LNCAP (cell line): ENCODE measurements around the gene SF3A2.

Experiments
- TF ChIP-seq, protein P1 (sequence below): fragments of 450-650 bp; IDR thresholded peaks from 2 replicates; pipeline ENCODE4 v1.5.1; 2017; ENCODE audit warnings: mild to moderate bottlenecking

The SF3A2 gene

DNA sequence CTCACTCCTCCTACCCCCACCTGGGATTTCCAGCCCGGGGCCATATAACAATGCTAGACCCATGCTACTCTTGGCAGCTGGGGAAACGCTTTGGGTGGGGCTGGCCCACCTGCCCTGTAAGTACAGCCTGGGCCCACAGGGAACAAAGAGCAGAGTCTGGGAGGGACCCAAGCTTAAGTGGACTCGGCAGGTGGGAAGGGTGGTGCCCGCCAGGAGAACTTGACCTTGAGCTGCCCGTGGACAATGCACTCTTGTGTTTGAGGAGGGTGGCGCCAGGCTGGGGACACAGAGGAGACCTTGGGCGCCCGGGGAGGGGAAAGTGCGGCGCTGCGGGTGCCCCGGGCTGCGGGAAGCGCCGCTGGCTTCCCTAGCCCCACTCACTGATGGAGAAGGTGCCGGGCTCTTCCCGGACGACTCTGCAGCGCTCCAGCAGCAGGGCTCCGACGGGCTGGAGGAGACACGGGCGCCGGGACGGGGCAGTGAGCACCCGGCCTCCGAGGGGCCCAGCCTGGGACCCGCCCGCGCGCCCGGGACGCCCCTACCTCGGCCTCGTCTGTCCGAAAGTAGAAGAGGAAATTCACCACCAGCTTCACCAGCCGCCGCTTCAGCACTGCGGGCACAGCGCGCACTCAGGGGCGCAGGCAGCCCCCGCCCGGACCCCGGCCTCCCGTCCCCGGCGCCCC, 1.1 kb upstream of the SF3A2 start:
- TF ChIP-seq, protein P1, sequence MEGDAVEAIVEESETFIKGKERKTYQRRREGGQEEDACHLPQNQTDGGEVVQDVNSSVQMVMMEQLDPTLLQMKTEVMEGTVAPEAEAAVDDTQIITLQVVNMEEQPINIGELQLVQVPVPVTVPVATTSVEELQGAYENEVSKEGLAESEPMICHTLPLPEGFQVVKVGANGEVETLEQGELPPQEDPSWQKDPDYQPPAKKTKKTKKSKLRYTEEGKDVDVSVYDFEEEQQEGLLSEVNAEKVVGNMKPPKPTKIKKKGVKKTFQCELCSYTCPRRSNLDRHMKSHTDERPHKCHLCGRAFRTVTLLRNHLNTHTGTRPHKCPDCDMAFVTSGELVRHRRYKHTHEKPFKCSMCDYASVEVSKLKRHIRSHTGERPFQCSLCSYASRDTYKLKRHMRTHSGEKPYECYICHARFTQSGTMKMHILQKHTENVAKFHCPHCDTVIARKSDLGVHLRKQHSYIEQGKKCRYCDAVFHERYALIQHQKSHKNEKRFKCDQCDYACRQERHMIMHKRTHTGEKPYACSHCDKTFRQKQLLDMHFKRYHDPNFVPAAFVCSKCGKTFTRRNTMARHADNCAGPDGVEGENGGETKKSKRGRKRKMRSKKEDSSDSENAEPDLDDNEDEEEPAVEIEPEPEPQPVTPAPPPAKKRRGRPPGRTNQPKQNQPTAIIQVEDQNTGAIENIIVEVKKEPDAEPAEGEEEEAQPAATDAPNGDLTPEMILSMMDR: no peak

DNA sequence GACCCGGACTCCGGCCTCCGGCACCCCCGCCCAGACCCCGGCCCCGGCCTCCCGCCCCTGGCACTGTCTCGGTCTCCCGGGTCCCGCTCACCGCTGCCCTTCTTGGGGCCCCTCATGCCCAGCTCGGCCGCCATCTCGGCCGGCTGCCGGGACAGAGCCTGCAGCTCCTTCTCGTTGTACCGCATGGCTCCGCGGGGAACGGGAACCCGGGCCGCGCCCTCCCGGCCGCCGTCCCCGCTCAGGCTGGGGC, 635 bp upstream of the SF3A2 start:
- TF ChIP-seq, protein P1: no peak

DNA sequence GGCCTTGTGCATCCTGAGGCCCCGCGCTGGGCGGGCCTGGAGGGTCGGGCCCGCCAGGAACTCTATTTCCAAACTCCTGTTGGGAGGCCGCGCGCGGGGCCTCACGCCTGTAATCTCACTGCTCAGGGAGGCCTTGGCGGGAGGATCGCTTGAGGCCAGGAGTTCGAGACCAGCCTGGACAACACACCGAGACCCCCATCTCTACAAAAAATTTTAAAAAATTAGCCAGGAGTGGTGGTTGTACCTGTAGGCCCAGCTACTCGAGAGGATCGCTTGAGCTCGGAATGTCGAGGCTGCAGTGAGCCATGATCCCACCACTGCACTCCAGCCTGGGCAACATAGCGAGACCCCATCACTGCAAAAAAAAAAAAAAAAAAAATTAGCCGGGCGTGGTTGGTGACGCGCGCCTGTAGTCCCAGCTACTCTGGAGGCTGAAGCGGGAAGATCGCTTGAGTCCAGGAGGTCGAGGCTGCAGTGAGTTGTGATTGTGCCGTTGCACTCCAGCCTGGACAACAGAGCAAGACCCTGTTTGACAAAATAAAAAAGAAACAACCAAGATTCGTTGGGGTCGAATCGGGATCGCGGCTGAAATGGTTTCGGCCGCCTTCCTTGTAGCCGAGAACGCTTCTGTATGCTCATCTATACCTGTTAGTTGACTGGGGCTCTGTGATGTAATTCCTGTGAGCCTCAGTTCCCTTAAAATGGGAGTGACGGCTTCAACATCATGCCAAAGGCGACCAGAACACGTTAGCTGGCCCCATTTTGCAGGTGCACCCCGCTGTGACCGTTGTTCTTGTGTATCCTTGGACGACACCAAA, 636 bp downstream of the SF3A2 start:
- TF ChIP-seq, protein P1: no peak

DNA sequence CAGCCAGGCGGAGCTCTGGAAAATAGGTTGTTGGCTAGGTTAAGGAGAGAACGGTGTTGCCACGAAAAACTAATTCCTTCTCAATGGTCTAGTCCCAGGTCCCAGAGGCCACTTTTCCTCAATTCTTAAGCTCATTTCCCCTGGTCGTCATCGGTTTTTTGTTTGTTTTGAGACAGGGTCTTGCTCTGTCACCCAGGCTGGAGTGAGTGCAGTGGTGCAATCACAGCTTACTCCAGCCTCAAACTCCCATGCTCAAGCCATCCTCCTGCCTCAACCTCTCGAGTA, 1.2 kb downstream of the SF3A2 start:
- TF ChIP-seq, protein P1: no peak

DNA sequence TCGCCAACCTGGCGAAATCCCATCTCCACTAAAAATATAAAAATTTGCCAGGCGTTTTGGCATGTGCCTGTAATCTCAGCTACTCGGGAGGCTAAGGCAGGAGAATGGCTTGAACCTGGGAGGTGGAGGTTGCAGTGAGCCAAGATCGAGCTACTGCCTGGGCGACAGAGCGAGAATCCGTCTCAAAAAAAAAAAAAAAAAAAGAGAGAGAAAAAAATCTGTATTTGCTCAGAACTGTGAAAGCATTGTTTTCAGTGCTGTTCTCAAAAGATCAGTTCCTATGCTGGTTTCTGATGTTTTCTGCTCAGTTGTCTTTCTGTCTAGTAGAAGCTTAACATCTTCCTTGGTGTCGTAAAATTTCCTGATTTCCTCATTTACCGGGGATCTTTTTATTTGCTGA, 2.5 kb downstream of the SF3A2 start:
- TF ChIP-seq, protein P1: no peak

DNA sequence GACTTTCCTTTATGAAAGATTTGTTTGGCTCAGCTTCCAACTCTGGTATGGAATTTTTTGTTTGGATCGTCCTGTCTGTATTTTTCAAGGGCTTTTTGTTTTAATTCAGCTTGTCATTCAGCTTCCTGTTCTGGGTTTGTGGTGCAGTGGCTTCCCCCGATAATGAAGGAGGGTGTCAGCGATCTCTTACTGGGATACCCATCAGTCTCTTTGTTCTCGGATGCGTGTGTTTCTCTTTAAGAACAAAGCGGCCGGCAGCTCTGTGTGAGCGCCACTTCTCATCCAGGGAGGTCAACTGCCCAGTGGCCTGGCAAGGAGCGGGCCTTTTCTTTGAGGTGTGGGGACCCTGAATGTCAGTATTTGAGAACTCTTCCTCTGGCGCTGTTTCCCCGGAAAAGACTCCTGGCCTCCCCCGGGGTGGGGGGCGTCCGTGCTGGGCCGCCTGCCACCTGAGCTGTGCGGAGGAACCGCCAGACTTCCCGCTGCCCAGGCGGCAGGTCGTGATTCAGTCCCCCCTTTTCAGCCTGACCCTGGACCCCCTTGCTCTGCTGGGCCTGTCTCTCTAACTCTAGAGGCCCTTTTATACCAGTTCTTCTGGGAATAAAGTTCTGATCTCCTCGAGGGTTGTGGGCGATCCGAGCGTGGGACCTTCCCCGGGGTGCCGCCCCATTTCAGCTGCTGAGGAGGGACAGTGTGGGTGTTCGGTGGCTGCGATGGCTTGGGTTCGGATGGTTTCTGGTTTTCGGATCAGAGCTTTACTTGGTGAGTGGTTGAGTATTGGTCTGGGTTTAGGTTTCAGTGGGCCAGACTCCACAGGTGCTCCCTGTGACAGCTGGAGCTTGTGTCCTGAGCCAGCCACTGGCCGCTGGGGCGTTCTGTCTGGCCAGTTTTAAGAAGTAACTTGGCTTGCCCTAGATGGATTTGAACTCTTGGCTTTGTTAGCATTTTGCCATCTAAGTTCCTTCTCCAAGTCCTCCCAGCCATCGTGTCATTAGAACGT, 3.4 kb downstream of the SF3A2 start:
- TF ChIP-seq, protein P1: no peak

DNA sequence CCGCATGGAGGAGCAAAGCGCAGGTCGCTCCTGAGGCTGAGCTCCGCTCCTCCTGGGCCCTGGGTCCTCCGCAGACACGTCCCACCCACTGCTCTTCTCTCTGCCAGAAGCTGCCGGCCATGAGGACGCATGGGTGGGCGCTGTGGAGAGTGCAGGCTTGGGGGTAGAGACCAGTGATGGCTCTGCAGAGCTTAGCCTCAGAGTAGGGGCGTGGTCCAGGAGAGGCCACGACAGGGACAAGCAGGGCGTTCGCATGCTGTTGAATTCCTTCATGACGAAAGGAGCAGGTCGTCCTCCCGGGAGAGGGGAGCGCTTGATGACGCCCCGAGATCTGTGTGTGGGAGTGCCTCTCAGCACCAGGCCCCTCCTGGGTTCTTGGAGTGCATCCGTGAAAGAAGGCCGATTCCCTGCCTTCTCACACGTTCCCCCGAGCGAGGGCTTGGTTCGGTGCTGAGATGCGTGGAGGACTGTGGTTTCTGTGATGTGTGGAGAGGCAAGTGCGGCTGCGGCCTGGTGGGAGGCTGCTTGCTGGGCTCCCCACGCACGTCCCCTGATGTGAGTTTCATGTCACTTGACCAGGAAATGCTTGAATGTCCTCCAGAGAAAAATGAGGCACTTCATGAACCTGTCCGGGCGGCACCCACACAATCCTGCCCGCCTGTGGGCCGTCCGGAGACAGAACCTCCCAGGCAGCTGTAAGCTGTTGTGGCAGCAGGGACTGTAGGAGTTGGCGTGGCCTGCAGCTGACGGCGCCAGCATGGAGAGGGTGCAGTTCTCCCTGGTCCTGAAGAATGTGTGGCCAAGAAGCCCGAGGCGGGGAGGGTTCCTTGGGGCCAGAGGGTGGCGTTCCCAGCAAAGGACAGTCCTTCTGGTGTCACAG, 4.5 kb downstream of the SF3A2 start:
- TF ChIP-seq, protein P1: no peak
